Neuronal stem cell (in vitro differentiated cells): Measurements from ENCODE around the gene TUSC2.

Experiments used
- DNase-seq: peaks from one replicate; pipeline ENCODE4 v3.0.0-alpha.2; 2013; ENCODE audit warnings: low spot score
- H2AFZ ChIP-seq: one replicate; pipeline ENCODE4 v1.6.1; 2013; ENCODE audit warnings: mild to moderate bottlenecking, low read length, inconsistent platforms
- H2AK5ac ChIP-seq: 2 replicates; pipeline ENCODE4 v1.6.1; 2013; ENCODE audit warnings: low read depth, mild to moderate bottlenecking, inconsistent platforms, low read length, moderate library complexity, mixed read lengths
- H2BK120ac ChIP-seq: 2 replicates; pipeline ENCODE4 v1.6.1; 2013; ENCODE audit warnings: low read depth, mild to moderate bottlenecking, inconsistent platforms, low read length, moderate library complexity, mixed read lengths
- H2BK12ac ChIP-seq: one replicate; pipeline ENCODE4 v1.6.1; 2013; ENCODE audit warnings: low read length, inconsistent platforms
- H2BK15ac ChIP-seq: 2 replicates; pipeline ENCODE4 v1.6.1; 2013; ENCODE audit warnings: mild to moderate bottlenecking, low read length, inconsistent platforms, mixed read lengths
- H2BK5ac ChIP-seq: one replicate; pipeline ENCODE4 v1.6.1; 2013; ENCODE audit warnings: inconsistent platforms, mild to moderate bottlenecking, low read length, moderate library complexity
- H3K14ac ChIP-seq: one replicate; pipeline ENCODE4 v1.6.1; 2013; ENCODE audit warnings: low read length, inconsistent platforms
- H3K18ac ChIP-seq: 2 replicates; pipeline ENCODE4 v1.6.1; 2013; ENCODE audit warnings: low read length, inconsistent platforms
- H3K23ac ChIP-seq: 2 replicates; pipeline ENCODE4 v1.6.1; 2013; ENCODE audit warnings: low read depth, mild to moderate bottlenecking, mixed read lengths, low read length, inconsistent platforms; ENCODE audit not compliant: poor library complexity
- H3K27ac ChIP-seq: replicated peaks from 3 replicates; pipeline ENCODE4 v1.5.1; 2013; ENCODE audit warnings: low read length, inconsistent platforms
- H3K27me3 ChIP-seq, 3 experiments: 2 replicates each; pipeline ENCODE4 v1.6.1; 2013; ENCODE audit warnings: low read length in 3 of 3, mild to moderate bottlenecking in 2 of 3, inconsistent platforms in 1 of 3, low read depth in 1 of 3, mixed read lengths in 1 of 3, moderate library complexity in 1 of 3; ENCODE audit not compliant: control insufficient read depth in 3 of 3, insufficient read depth in 3 of 3
- H3K36me3 ChIP-seq, 2 donors: replicated peaks in 1 of 2; 2 replicates each; pipeline ENCODE4 v1.6.1; 2013; ENCODE audit warnings: low read length in 2 of 2; ENCODE audit not compliant: control insufficient read depth in 2 of 2, insufficient read depth in 2 of 2
- H3K4ac ChIP-seq: 2 replicates; pipeline ENCODE4 v1.6.1; 2013; ENCODE audit warnings: inconsistent platforms, mild to moderate bottlenecking, low read length, moderate library complexity
- H3K4me1 ChIP-seq, 2 donors: 1 replicate in 1 of 2; 2 replicates in 1 of 2; pipeline ENCODE4 v1.6.1; 2013; ENCODE audit warnings: low read length in 2 of 2, low read depth in 1 of 2; ENCODE audit not compliant: control insufficient read depth in 2 of 2, insufficient read depth in 1 of 2
- H3K4me2 ChIP-seq: one replicate; pipeline ENCODE4 v1.6.1; 2013; ENCODE audit warnings: mild to moderate bottlenecking, low read length, inconsistent platforms; ENCODE audit not compliant: insufficient read depth, poor library complexity, severe bottlenecking
- H3K4me3 ChIP-seq, 2 donors: 2 replicates each; pipeline ENCODE4 v1.5.1; 2013; ENCODE audit warnings: low read length in 2 of 2, mild to moderate bottlenecking in 2 of 2, inconsistent platforms in 1 of 2, moderate library complexity in 1 of 2
- H3K79me1 ChIP-seq: one replicate; pipeline ENCODE4 v1.6.1; 2013; ENCODE audit warnings: low read depth, mild to moderate bottlenecking, inconsistent platforms, low read length, moderate library complexity
- H3K9ac ChIP-seq: one replicate; pipeline ENCODE4 v1.6.1; 2013; ENCODE audit warnings: mild to moderate bottlenecking, low read depth, low read length, inconsistent platforms; ENCODE audit not compliant: poor library complexity
- H3K9me3 ChIP-seq, 2 donors: replicated peaks in 1 of 2; 2 replicates each; pipeline versions ENCODE3 to v1.6.1; 2013; ENCODE audit warnings: low read length in 2 of 2, mild to moderate bottlenecking in 2 of 2, inconsistent platforms in 1 of 2, low read depth in 1 of 2, mixed read lengths in 1 of 2, moderate library complexity in 1 of 2; ENCODE audit not compliant: control insufficient read depth in 2 of 2, insufficient read depth in 1 of 2
- H4K8ac ChIP-seq: one replicate; pipeline ENCODE4 v1.6.1; 2013; ENCODE audit warnings: low read depth, mild to moderate bottlenecking, inconsistent platforms, low read length, moderate library complexity
- H4K91ac ChIP-seq: one replicate; pipeline ENCODE4 v1.6.1; 2013; ENCODE audit warnings: low read length, low read depth, mild to moderate bottlenecking, inconsistent platforms; ENCODE audit not compliant: poor library complexity
- WGBS, 2 donors: extraction: QIAGEN DNeasy Blood & Tissue Kit; methylation state at CpG; one replicate each; pipeline ENCODE4 v1.1.7; 2013; ENCODE audit warnings: missing lambda C conversion rate in 2 of 2, mixed read lengths in 1 of 2; ENCODE audit not compliant: insufficient read length in 2 of 2, insufficient replicate concordance in 1 of 2; ENCODE audit errors: extremely low coverage in 2 of 2; 5-methylcytosine and 5-hydroxymethylcytosine counted together

The TUSC2 gene

DNA sequence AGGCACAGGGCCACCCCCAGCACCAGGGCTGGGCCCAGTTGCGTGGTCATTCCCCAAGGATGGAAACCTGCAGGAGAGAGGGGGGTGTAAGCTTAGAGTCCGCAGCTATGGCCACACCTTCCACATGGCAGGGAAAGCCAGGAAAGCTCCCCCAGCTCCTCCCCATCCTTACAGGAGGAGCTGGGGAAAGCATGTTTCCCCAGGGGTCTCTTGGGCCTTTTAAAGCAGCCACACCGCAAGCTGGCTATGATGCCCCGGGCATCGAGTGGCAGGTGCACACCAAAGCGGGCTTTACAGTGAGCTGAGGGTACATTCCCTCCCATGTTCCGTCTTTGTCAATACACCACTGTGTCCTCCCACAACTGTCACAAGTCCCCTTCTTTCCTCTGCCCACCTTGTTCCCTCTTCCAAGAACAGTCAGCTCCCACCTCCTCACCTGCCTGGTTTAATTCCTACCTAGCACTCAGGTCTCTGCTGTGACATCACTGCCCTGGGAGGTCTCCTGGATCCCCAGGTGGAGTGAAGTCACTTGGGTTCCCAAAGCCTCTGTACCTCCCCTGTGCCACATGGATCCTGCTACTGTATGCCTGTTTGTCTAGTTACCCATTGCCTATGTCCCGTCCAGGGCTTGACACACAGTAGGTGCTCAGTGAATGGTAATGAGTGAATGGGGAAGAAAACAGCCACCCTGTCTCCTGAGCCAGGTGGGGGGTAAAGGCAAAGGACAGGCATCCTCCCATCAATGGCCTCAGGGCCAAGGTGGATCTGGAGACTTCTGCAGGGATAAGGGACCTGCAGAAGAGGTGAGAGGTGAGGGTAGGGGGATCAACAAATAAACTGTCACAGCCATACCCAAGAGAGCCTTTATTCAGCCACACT, 32.2 kb downstream of the TUSC2 start:
- Histone ChIP-seq H3K79me1 (peaks cover 7% of the 10 kb centered on the region), H3K9me3 (no peaks in the 10 kb centered on the region), H3K36me3 (no peaks in the 10 kb centered on the region), H3K9ac (no peak overlapping the region), H2BK120ac (no peak overlapping the region), H4K8ac (no peak overlapping the region), H3K14ac (no peak overlapping the region), H3K4me3 (no peak overlapping the region), H2AFZ (no peak overlapping the region), H3K18ac (no peak overlapping the region), H2BK12ac (no peak overlapping the region), H2BK5ac (no peak overlapping the region), H3K27me3 (no peaks in the 10 kb centered on the region), H2BK15ac (no peak overlapping the region), H4K91ac (no peak overlapping the region), H2AK5ac (no peak overlapping the region), H3K23ac (no peak overlapping the region), H3K4me2 (no peak overlapping the region), H3K27ac (no peak overlapping the region), H3K4me1 (peaks cover 16 to 24% of the 10 kb centered on the region in 2 donors), H3K4ac (no peak overlapping the region)
- no peak for DNase-seq
- WGBS, 2 donors, result no CpG with 5 or more reads among the region's 8 CpGs

- no peak overlapping the region for H2BK5ac ChIP-seq
- H3K23ac ChIP-seq, result no peak overlapping the region
- no peak overlapping the region for H2BK15ac ChIP-seq
- no peaks in the 10 kb centered on the region for H3K27me3 ChIP-seq
- no peak overlapping the region for H4K91ac ChIP-seq
- no peak overlapping the region for H2BK12ac ChIP-seq
- no peak overlapping the region for H4K8ac ChIP-seq
- no peaks in the 10 kb centered on the region for H3K9me3 ChIP-seq
- peak overlapping the region in 1 of 2 donors; percentile 34 for H3K4me3 ChIP-seq
- H2AK5ac ChIP-seq, result no peak overlapping the region
- no peak overlapping the region for H3K14ac ChIP-seq
- no peak for DNase-seq
- no CpG with 5 or more reads among the region's 22 CpGs for WGBS, 2 donors
- H3K27ac ChIP-seq, result no peak overlapping the region
- peak overlapping the region; percentile 7 for H3K9ac ChIP-seq
- no peak overlapping the region for H2AFZ ChIP-seq
- no peak overlapping the region for H3K18ac ChIP-seq
- no peak overlapping the region for H2BK120ac ChIP-seq
- peaks cover 6 to 10% of the 10 kb centered on the region in 2 donors for H3K36me3 ChIP-seq
- no peak overlapping the region for H3K4me2 ChIP-seq
- peaks cover 12 to 16% of the 10 kb centered on the region in 2 donors for H3K4me1 ChIP-seq
- H3K4ac ChIP-seq, result no peak overlapping the region
- H3K79me1 ChIP-seq, result peaks cover 10% of the 10 kb centered on the region
Measured at GRCh38 chr3:50294492-50295403, 33.3 kb downstream of the TUSC2 start.

GRCh38 chr3:50294089-50294488, 33.9 kb downstream of the TUSC2 start:
- Histone ChIP-seq H2BK12ac (no peak overlapping the region), H3K27ac (no peak overlapping the region), H3K14ac (no peak overlapping the region), H3K4ac (no peak overlapping the region), H3K4me3 (no peak overlapping the region), H3K18ac (no peak overlapping the region), H2BK15ac (no peak overlapping the region), H4K8ac (no peak overlapping the region), H2AFZ (no peak overlapping the region), H3K9ac (no peak overlapping the region), H3K23ac (no peak overlapping the region), H3K36me3 (peaks cover 13 to 17% of the 10 kb centered on the region in 2 donors), H2AK5ac (no peak overlapping the region), H3K9me3 (no peaks in the 10 kb centered on the region), H3K4me1 (peaks cover 12 to 16% of the 10 kb centered on the region in 2 donors), H3K27me3 (no peaks in the 10 kb centered on the region), H3K4me2 (no peak overlapping the region), H4K91ac (no peak overlapping the region), H2BK120ac (no peak overlapping the region), H2BK5ac (no peak overlapping the region), H3K79me1 (peaks cover 16% of the 10 kb centered on the region)
- DNase-seq, result no peak
- no CpG with 5 or more reads among the region's 4 CpGs for WGBS, 2 donors
